ENCODE data around the gene RPS26. TPM values are rescaled to one million over a fixed set of nuclear protein-coding genes. Genes with fewer than 3 reads are reported as not detected.
A peak's percentile ranks its signal among the peaks of the same experiment; 100 is the strongest.

RPS26 gene
- total and polyA plus RNA-seq, 2 of the 13 experiments (the other 11 are each of a cell fraction or from before 2014, with no cell fraction given): 150 to 421 TPM

DNA sequence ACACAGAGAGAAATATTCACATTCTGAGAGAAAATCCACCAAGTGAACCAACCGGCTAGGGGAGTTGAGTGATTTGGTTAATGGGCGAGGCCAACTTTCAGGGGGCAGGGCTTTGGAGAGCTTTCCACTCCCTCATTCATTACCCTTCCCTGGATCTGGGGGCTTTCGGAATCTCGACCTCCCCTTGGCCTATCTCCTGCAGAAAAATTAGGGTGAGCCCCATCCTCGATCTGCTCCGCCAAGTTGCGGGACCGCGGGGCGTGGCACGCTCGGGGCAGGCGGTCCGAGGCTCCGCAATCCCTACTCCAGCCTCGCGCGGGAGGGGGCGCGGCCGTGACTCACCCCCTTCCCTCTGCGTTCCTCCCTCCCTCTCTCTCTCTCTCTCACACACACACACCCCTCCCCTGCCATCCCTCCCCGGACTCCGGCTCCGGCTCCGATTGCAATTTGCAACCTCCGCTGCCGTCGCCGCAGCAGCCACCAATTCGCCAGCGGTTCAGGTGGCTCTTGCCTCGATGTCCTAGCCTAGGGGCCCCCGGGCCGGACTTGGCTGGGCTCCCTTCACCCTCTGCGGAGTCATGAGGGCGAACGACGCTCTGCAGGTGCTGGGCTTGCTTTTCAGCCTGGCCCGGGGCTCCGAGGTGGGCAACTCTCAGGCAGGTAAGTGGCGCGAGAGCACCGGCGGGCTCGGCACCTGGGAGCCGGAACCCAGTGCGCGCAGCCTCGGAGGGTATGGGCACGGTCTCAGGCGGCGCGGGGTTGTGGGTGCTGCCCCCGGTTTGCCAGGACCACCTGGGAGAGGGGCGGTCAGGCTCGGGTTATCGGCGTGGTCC lies 38.2 kb downstream of the RPS26 start, which contains the start of gene ERBB3 (continued):
- no peak for TF ChIP-seq ZNF543 (CRISPR knock-in tag; IDR thresholded peaks at IDR 0.05)
- TF ChIP-seq NR2F2 (IDR thresholded peaks at IDR 0.05; ENCODE audit: borderline replicate concordance, low read depth): no peak; the same call in 1 of the 2 replicates
- peak; percentile 91; the same call in 1 of the 2 replicates for TF ChIP-seq ZNF33A (CRISPR knock-in tag; IDR thresholded peaks at IDR 0.05; ENCODE audit: borderline replicate concordance)
- no peak for TF ChIP-seq PHB2 (IDR thresholded peaks at IDR 0.05; ENCODE audit: partially characterized antibody)
- TF ChIP-seq MAFK (conservative IDR thresholded peaks at IDR 0.05 in 1 of 2, IDR thresholded peaks at IDR 0.05 in 1 of 2; ENCODE audit: low read length in 2 of 2): no peak
- TF ChIP-seq, protein P1, sequence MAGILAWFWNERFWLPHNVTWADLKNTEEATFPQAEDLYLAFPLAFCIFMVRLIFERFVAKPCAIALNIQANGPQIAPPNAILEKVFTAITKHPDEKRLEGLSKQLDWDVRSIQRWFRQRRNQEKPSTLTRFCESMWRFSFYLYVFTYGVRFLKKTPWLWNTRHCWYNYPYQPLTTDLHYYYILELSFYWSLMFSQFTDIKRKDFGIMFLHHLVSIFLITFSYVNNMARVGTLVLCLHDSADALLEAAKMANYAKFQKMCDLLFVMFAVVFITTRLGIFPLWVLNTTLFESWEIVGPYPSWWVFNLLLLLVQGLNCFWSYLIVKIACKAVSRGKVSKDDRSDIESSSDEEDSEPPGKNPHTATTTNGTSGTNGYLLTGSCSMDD (CRISPR knock-in tag; IDR thresholded peaks at IDR 0.05): no peak
- TF ChIP-seq, protein P2, sequence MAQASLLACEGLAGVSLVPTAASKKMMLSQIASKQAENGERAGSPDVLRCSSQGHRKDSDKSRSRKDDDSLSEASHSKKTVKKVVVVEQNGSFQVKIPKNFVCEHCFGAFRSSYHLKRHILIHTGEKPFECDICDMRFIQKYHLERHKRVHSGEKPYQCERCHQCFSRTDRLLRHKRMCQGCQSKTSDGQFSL (CRISPR knock-in tag; IDR thresholded peaks at IDR 0.05): peak; percentile 63
- peak; percentile 10; the same call in 1 of the 2 replicates for TF ChIP-seq ZNF784 (CRISPR knock-in tag; IDR thresholded peaks at IDR 0.05; ENCODE audit: borderline replicate concordance)
- TF ChIP-seq, protein P3, sequence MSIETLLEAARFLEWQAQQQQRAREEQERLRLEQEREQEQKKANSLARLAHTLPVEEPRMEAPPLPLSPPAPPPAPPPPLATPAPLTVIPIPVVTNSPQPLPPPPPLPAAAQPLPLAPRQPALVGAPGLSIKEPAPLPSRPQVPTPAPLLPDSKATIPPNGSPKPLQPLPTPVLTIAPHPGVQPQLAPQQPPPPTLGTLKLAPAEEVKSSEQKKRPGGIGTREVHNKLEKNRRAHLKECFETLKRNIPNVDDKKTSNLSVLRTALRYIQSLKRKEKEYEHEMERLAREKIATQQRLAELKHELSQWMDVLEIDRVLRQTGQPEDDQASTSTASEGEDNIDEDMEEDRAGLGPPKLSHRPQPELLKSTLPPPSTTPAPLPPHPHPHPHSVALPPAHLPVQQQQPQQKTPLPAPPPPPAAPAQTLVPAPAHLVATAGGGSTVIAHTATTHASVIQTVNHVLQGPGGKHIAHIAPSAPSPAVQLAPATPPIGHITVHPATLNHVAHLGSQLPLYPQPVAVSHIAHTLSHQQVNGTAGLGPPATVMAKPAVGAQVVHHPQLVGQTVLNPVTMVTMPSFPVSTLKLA (IDR thresholded peaks at IDR 0.05): no peak
- TF ChIP-seq ZNF572 (CRISPR knock-in tag; IDR thresholded peaks at IDR 0.05): no peak
- no peak for TF ChIP-seq GPBP1L1 (CRISPR knock-in tag; IDR thresholded peaks at IDR 0.05)
- 0 out of 2 replicates have a peak, but pooled peaks have one; percentile 50 for TF ChIP-seq ZNF460 (CRISPR knock-in tag; IDR thresholded peaks at IDR 0.05; ENCODE audit: borderline replicate concordance)
- peak; percentile 81 for TF ChIP-seq MED1 (CRISPR knock-in tag; IDR thresholded peaks at IDR 0.05)
- no peak for TF ChIP-seq ATF6 (CRISPR knock-in tag; conservative IDR thresholded peaks at IDR 0.05)
- TF ChIP-seq HNF4A (CRISPR knock-in tag; IDR thresholded peaks at IDR 0.05): peak; percentile 60
- TF ChIP-seq RELA (CRISPR knock-in tag; IDR thresholded peaks at IDR 0.05): no peak
- peak; percentile 35; the same call in 1 of the 2 replicates for TF ChIP-seq ZNF616 (CRISPR knock-in tag; IDR thresholded peaks at IDR 0.05; ENCODE audit: low read depth)
- TF ChIP-seq NCOR1 (IDR thresholded peaks at IDR 0.05; ENCODE audit: borderline replicate concordance, low read length): no peak
- no peak for TF ChIP-seq ZNF224 (CRISPR knock-in tag; IDR thresholded peaks at IDR 0.05)
